ENCODE measurements around the gene S100PBP.

- no peak for TF ChIP-seq PML (IDR thresholded peaks at IDR 0.05; ENCODE audit: low read length)
- no peak for TF ChIP-seq NRF1 (conservative IDR thresholded peaks at IDR 0.05 in 1 of 2, IDR thresholded peaks at IDR 0.05 in 1 of 2)
- no peak for TF ChIP-seq ZNF124 (CRISPR knock-in tag; IDR thresholded peaks at IDR 0.05)
- no peak for TF ChIP-seq NFATC3 (IDR thresholded peaks at IDR 0.05)
- no peak for TF ChIP-seq NR2C2 (CRISPR knock-in tag; IDR thresholded peaks at IDR 0.05)
- no peak for TF ChIP-seq NR2C2 (tag; IDR thresholded peaks at IDR 0.05)
- TF ChIP-seq, protein P1, sequence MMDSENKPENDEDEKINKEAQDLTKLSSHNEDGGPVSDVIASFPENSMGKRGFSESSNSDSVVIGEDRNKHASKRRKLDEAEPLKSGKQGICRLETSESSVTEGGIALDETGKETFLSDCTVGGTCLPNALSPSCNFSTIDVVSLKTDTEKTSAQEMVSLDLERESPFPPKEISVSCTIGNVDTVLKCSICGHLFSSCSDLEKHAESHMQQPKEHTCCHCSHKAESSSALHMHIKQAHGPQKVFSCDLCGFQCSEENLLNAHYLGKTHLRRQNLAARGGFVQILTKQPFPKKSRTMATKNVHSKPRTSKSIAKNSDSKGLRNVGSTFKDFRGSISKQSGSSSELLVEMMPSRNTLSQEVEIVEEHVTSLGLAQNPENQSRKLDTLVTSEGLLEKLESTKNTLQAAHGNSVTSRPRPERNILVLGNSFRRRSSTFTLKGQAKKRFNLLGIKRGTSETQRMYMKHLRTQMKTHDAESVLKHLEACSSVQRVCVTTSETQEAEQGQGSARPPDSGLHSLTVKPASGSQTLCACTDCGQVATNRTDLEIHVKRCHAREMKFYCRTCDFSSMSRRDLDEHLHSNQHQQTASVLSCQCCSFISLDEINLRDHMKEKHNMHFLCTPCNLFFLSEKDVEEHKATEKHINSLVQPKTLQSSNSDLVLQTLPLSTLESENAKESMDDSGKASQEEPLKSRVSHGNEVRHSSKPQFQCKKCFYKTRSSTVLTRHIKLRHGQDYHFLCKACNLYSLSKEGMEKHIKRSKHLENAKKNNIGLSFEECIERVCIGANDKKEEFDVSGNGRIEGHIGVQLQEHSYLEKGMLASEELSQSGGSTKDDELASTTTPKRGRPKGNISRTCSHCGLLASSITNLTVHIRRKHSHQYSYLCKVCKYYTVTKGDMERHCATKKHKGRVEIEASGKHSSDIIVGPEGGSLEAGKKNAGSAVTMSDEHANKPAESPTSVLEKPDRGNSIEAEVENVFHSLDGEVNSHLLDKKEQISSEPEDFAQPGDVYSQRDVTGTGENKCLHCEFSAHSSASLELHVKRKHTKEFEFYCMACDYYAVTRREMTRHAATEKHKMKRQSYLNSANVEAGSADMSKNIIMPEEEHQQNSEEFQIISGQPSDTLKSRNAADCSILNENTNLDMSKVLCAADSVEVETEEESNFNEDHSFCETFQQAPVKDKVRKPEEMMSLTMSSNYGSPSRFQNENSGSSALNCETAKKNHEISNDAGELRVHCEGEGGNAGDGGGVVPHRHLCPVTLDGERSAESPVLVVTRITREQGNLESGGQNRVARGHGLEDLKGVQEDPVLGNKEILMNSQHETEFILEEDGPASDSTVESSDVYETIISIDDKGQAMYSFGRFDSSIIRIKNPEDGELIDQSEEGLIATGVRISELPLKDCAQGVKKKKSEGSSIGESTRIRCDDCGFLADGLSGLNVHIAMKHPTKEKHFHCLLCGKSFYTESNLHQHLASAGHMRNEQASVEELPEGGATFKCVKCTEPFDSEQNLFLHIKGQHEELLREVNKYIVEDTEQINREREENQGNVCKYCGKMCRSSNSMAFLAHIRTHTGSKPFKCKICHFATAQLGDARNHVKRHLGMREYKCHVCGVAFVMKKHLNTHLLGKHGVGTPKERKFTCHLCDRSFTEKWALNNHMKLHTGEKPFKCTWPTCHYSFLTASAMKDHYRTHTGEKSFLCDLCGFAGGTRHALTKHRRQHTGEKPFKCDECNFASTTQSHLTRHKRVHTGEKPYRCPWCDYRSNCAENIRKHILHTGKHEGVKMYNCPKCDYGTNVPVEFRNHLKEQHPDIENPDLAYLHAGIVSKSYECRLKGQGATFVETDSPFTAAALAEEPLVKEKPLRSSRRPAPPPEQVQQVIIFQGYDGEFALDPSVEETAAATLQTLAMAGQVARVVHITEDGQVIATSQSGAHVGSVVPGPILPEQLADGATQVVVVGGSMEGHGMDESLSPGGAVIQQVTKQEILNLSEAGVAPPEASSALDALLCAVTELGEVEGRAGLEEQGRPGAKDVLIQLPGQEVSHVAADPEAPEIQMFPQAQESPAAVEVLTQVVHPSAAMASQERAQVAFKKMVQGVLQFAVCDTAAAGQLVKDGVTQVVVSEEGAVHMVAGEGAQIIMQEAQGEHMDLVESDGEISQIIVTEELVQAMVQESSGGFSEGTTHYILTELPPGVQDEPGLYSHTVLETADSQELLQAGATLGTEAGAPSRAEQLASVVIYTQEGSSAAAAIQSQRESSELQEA (IDR thresholded peaks at IDR 0.05; ENCODE audit: low read depth) = no peak
- TF ChIP-seq, protein P2, sequence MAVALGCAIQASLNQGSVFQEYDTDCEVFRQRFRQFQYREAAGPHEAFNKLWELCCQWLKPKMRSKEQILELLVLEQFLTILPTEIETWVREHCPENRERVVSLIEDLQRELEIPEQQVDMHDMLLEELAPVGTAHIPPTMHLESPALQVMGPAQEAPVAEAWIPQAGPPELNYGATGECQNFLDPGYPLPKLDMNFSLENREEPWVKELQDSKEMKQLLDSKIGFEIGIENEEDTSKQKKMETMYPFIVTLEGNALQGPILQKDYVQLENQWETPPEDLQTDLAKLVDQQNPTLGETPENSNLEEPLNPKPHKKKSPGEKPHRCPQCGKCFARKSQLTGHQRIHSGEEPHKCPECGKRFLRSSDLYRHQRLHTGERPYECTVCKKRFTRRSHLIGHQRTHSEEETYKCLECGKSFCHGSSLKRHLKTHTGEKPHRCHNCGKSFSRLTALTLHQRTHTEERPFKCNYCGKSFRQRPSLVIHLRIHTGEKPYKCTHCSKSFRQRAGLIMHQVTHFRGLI (CRISPR knock-in tag; IDR thresholded peaks at IDR 0.05) = no peak
These were observed 41.7 kb upstream of the S100PBP start for GRCh38 chr1:32775640-32776337.

All from K562 (cell line).